ENCODE measurements around the gene CEACAM6. TPM values are rescaled to one million over a fixed set of nuclear protein-coding genes. Genes with fewer than 3 reads are reported as not detected.

The CEACAM6 gene
- polyA plus RNA-seq, 4 donors: 8.5 to 45.8 (median 19.6) TPM

- Histone ChIP-seq H3K4me1 (ENCODE audit: control insufficient read depth in 3 of 3, insufficient read depth in 2 of 3, low read depth in 1 of 3, low read length in 2 of 3) (no peaks in the 10 kb centered on the region), H3K4me3 (ENCODE audit: low read depth in 1 of 3, low read length in 3 of 3) (no peak overlapping the region), H3K27ac (ENCODE audit: low read depth in 1 of 3, low read length in 2 of 3) (no peak overlapping the region), H3K9me3 (ENCODE audit: control insufficient read depth in 2 of 2, insufficient read depth in 1 of 2, low read depth in 1 of 2, low read length in 1 of 2) (no peaks in the 10 kb centered on the region), H3K36me3 (ENCODE audit: control insufficient read depth in 3 of 3, insufficient read depth in 2 of 3, low read depth in 1 of 3, low read length in 3 of 3) (no peaks in the 10 kb centered on the region), H3K27me3 (ENCODE audit: control insufficient read depth in 3 of 3, insufficient read depth in 3 of 3, low read length in 3 of 3) (no peaks in the 10 kb centered on the region)
- 65 to 74% (median 67%) methylated on average over 4 of the region's 4 CpGs for WGBS, 3 donors
- FAIRE-seq (no peak), DNase-seq (no peak)
Measured at GRCh38 chr19:41815301-41815700, 60.0 kb downstream of the CEACAM6 start.

DNA sequence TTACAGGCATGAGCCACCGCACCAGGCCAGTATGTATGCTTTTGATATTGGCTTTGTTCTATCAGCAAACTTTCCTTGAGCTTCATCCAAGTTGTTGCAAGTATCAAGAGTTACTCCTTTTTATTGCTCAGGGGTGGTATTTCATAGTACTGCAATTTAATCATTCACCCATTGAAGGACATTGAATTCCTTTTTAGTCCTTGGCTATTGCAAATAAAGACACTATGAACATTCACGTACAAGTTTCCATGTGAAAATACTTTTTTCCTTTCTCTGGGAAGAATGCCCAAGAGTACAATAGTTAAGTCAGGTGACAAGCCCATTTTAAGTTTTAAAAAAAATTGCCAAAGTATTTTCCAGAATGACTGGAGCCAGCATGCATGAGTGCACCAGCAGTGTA is 61.4 kb downstream of the CEACAM6 start:
- no peaks in the 10 kb centered on the region for H3K36me3 ChIP-seq (ENCODE audit: control insufficient read depth in 3 of 3, insufficient read depth in 2 of 3, low read depth in 1 of 3, low read length in 3 of 3)
- no peaks in the 10 kb centered on the region for H3K4me1 ChIP-seq (ENCODE audit: control insufficient read depth in 3 of 3, insufficient read depth in 2 of 3, low read depth in 1 of 3, low read length in 2 of 3)
- FAIRE-seq (no peak), DNase-seq (no peak)
- WGBS, 3 donors: 14 to 50% (median 24%) methylated on average over 2 of the region's 2 CpGs
- no peaks in the 10 kb centered on the region for H3K9me3 ChIP-seq (ENCODE audit: control insufficient read depth in 2 of 2, insufficient read depth in 1 of 2, low read depth in 1 of 2, low read length in 1 of 2)
- H3K27me3 ChIP-seq (ENCODE audit: control insufficient read depth in 3 of 3, insufficient read depth in 3 of 3, low read length in 3 of 3): peaks cover 0 to 8% (median 0%) of the 10 kb centered on the region in 3 donors
- H3K4me3 ChIP-seq (ENCODE audit: low read depth in 1 of 3, low read length in 3 of 3): no peak overlapping the region
- no peak overlapping the region for H3K27ac ChIP-seq (ENCODE audit: low read depth in 1 of 3, low read length in 2 of 3)

DNA sequence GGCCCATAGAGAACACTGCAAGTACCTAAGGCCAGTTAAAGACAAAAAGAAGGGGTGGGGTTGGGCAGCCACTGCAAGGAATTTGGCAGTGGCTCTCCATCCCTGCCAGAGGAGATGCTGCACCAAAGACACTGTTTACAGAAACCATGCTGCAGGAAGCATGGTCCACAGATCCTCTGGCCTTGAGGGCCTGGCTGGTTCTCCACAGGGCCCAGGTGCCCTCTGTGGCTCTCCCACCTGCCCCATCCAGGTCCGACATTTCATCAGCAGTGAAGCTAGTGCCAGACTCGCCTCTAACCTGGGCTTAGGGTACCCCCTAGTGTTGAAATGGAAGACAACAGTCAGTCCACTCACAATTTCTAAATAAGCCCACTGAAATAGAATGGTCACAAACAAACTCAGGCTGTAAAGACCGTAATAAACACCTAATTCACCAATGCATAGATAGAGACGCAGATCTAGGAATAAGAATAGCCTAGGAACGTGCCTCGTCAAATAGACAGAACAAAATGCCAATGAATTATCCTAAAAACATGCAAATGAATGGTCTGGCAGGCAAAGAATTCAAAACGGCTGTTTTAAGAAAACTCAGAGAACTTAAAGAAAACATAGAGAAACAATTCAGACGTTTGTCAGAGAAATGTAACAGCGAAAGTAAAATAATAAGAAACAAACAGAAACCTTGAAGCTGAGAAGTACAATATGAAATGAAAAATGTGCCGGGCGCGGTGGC is 65.8 kb downstream of the CEACAM6 start:
- Histone ChIP-seq H3K36me3 (ENCODE audit: control insufficient read depth in 3 of 3, insufficient read depth in 2 of 3, low read depth in 1 of 3, low read length in 3 of 3) (no peaks in the 10 kb centered on the region), H3K9me3 (ENCODE audit: control insufficient read depth in 2 of 2, insufficient read depth in 1 of 2, low read depth in 1 of 2, low read length in 1 of 2) (no peaks in the 10 kb centered on the region), H3K4me3 (ENCODE audit: low read depth in 1 of 3, low read length in 3 of 3) (no peak overlapping the region), H3K27ac (ENCODE audit: low read depth in 1 of 3, low read length in 2 of 3) (no peak overlapping the region), H3K27me3 (ENCODE audit: control insufficient read depth in 3 of 3, insufficient read depth in 3 of 3, low read length in 3 of 3) (peaks cover 0 to 8% (median 0%) of the 10 kb centered on the region in 3 donors), H3K4me1 (ENCODE audit: control insufficient read depth in 3 of 3, insufficient read depth in 2 of 3, low read depth in 1 of 3, low read length in 2 of 3) (no peaks in the 10 kb centered on the region)
- 34 to 38% (median 35%) methylated on average over 12 of the region's 12 CpGs for WGBS, 3 donors
- peak; percentile 50 to 53 for DNase-seq
- no peak for FAIRE-seq

Other genes starting within 250 kb of the CEACAM6 start
- 1 to 10 TPM in 3 of 4 donors, not detected in 1; 1.1 to 4.6 (median 1.9) TPM for gene CEACAM21, start 179.4 kb upstream of the CEACAM6 start, polyA plus RNA-seq
- under 1 TPM in 2 of 4 donors, not detected in 2; 0.06 to 0.39 TPM for gene CEACAM4, start 128.5 kb upstream of the CEACAM6 start, polyA plus RNA-seq
- gene CEACAM7, start 67.3 kb upstream of the CEACAM6 start, polyA plus RNA-seq: under 1 TPM in 2 of 4 donors, not detected in 2; 0.15 to 0.33 TPM
- 10 to 100 TPM in 2 of 4 donors, 1 to 10 TPM in 2; 2.7 to 47.5 (median 17.8) TPM for gene CEACAM5, start 46.9 kb upstream of the CEACAM6 start, polyA plus RNA-seq
- gene CEACAM3, start 41.1 kb downstream of the CEACAM6 start, polyA plus RNA-seq: under 1 TPM in 2 of 4 donors, not detected in 2; 0.24 to 0.37 TPM
- not detected for gene LYPD4, start 89.2 kb downstream of the CEACAM6 start, polyA plus RNA-seq
- gene DMRTC2, start 89.5 kb downstream of the CEACAM6 start, polyA plus RNA-seq: not detected
- 1,000 to 10,000 TPM; 2,031 to 3,349 (median 2,770) TPM for gene RPS19, start 104.7 kb downstream of the CEACAM6 start, polyA plus RNA-seq
- gene CD79A, start 121.7 kb downstream of the CEACAM6 start, polyA plus RNA-seq: 10 to 100 TPM in 1 of 4 donors, 1 to 10 TPM in 1, under 1 TPM in 2; 0.45 to 10.5 (median 4.9) TPM
- gene ARHGEF1, start 127.7 kb downstream of the CEACAM6 start, polyA plus RNA-seq: 100 to 1,000 TPM in 2 of 4 donors, 10 to 100 TPM in 2; 49.7 to 120 (median 86.7) TPM
- under 1 TPM in 2 of 4 donors, not detected in 2; 0.04 to 0.21 TPM for gene ERFL, start 172.9 kb downstream of the CEACAM6 start, polyA plus RNA-seq
- 100 to 1,000 TPM in 3 of 4 donors, 10 to 100 TPM in 1; 72.0 to 227 (median 194) TPM for gene RABAC1, start 203.8 kb downstream of the CEACAM6 start, polyA plus RNA-seq
- 1 to 10 TPM in 2 of 4 donors, under 1 TPM in 1, not detected in 1; 0.81 to 4.3 (median 1.3) TPM for gene ATP1A3, start 238.7 kb downstream of the CEACAM6 start, polyA plus RNA-seq